HG02642 (cell line): ENCODE results near the gene INSYN2A.

Experiments used
- ATAC-seq: cut with Tn5 transposase; IDR thresholded peaks from one replicate; pipeline ENCODE4 v1.9.1; 2021; ENCODE audit warnings: mild to moderate bottlenecking; ENCODE audit not compliant: unreplicated experiment, poor library complexity

The INSYN2A gene

GRCh38 chr10:127157089-127157488 is 39.3 kb downstream of the INSYN2A start:
- ATAC-seq: no peak

- ATAC-seq: no peak
Observed at GRCh38 chr10:127154831-127155620, 41.4 kb downstream of the INSYN2A start.

GRCh38 chr10:127153181-127153580 is 43.2 kb downstream of the INSYN2A start:
- ATAC-seq: no peak

- ATAC-seq: no peak
Observed at GRCh38 chr10:127151981-127152699, 44.3 kb downstream of the INSYN2A start.

- no peak for ATAC-seq
Observed at GRCh38 chr10:127151541-127151940, 44.9 kb downstream of the INSYN2A start.

GRCh38 chr10:127150136-127150535 is 46.3 kb downstream of the INSYN2A start:
- no peak for ATAC-seq

- no peak for ATAC-seq
Observed at GRCh38 chr10:127149501-127150081, 46.8 kb downstream of the INSYN2A start.

- no peak for ATAC-seq
Observed at GRCh38 chr10:127148933-127149220, 47.5 kb downstream of the INSYN2A start.

GRCh38 chr10:127148066-127148932 is 48.1 kb downstream of the INSYN2A start:
- no peak for ATAC-seq

GRCh38 chr10:127146661-127147060 is 49.7 kb downstream of the INSYN2A start:
- ATAC-seq: no peak
